OCI-LY7 (cell line): ENCODE measurements around the gene VSIG10L2. TPM values are rescaled to one million over a fixed set of nuclear protein-coding genes. Genes with fewer than 3 reads are reported as not detected.

ENCODE experiments used
- BruUV-seq: library from RNA; stranded (reverse); fragments of 400-500 nt; replicated peaks from 2 replicates; lab custom pipeline; 2021; lab: Mats Ljungman, UMichigan
- CTCF ChIA-PET: fragments of 300-600 bp; sonication (Branson Sonifier 250); formaldehyde crosslinking; loops from one replicate; lab custom pipeline; 2022; ENCODE audit warnings: antibody characterized with exemption; ENCODE audit not compliant: unreplicated experiment; lab: Charles Lee
- POLR2A ChIA-PET: fragments of 300-600 bp; sonication (Branson Sonifier 250); formaldehyde crosslinking; loops from one replicate; lab custom pipeline; 2022; ENCODE audit warnings: antibody characterized with exemption; lab: Charles Lee
- DNase-seq: peaks from one replicate; pipeline ENCODE4 v3.0.0-alpha.2; 2015; ENCODE audit warnings: low spot score
- H2AFZ ChIP-seq: fragments of 200-600 bp; sonication (generic), shearing (Covaris generic); 2 replicates; pipeline ENCODE4 v1.6.1; 2014; ENCODE audit warnings: mild to moderate bottlenecking, antibody characterized with exemption, low read length, moderate library complexity
- H3K27ac ChIP-seq: fragments of 200-600 bp; sonication (generic); 2 replicates; pipeline ENCODE4 v1.5.1; 2014; ENCODE audit warnings: mixed run types, low read depth, mild to moderate bottlenecking, moderate library complexity, low read length, inconsistent platforms; ENCODE audit not compliant: poor library complexity, severe bottlenecking
- H3K36me3 ChIP-seq: fragments of 200-600 bp; sonication (generic); 2 replicates; pipeline ENCODE4 v1.6.1; 2014; ENCODE audit warnings: mild to moderate bottlenecking, antibody characterized with exemption, low read length, moderate library complexity, mixed read lengths; ENCODE audit not compliant: insufficient read depth
- H3K4me1 ChIP-seq: fragments of 200-600 bp; sonication (generic); 2 replicates; pipeline ENCODE4 v1.5.1; 2014; ENCODE audit warnings: mild to moderate bottlenecking, low read length; ENCODE audit not compliant: insufficient read depth, poor library complexity, severe bottlenecking
- H3K4me2 ChIP-seq: fragments of 200-600 bp; sonication (generic); 2 replicates; pipeline ENCODE4 v1.6.1; 2014; ENCODE audit warnings: mild to moderate bottlenecking, low read length
- H3K4me3 ChIP-seq: fragments of 200-600 bp; sonication (generic); 2 replicates; pipeline ENCODE4 v1.5.1; 2014; ENCODE audit warnings: mild to moderate bottlenecking, low read depth, low read length; ENCODE audit not compliant: poor library complexity, severe bottlenecking
- H3K79me2 ChIP-seq: fragments of 200-600 bp; sonication (generic); 2 replicates; pipeline ENCODE4 v1.6.1; 2016; ENCODE audit warnings: low read depth, mild to moderate bottlenecking, low read length, moderate library complexity, mixed read lengths; ENCODE audit not compliant: insufficient read depth
- H3K9me2 ChIP-seq: fragments of 200-600 bp; sonication (generic); 2 replicates; pipeline ENCODE4 v1.6.1; 2016; ENCODE audit warnings: mild to moderate bottlenecking, low read length, mixed read lengths; ENCODE audit not compliant: insufficient read depth
- H3K9me3 ChIP-seq: fragments of 200-600 bp; sonication (generic); 2 replicates; pipeline ENCODE4 v1.6.1; 2014; ENCODE audit warnings: mild to moderate bottlenecking, mixed run types, low read length, mixed read lengths
- H4K20me1 ChIP-seq: fragments of 200-600 bp; sonication (generic); 2 replicates; pipeline ENCODE4 v1.6.1; 2014; ENCODE audit warnings: mild to moderate bottlenecking, antibody characterized with exemption, low read length, moderate library complexity, mixed read lengths; ENCODE audit not compliant: insufficient read depth
- CTCF ChIP-seq: fragments of 200-600 bp; sonication (generic); conservative IDR thresholded peaks from 2 replicates; pipeline ENCODE4 v1.5.1; 2014; ENCODE audit warnings: mild to moderate bottlenecking, antibody characterized with exemption, low read length, moderate library complexity, mixed read lengths
- EZH2phosphoT487 ChIP-seq: fragments of 200-600 bp; sonication (generic); IDR thresholded peaks from 2 replicates; pipeline ENCODE4 v1.6.1; 2018; ENCODE audit warnings: low read depth, borderline replicate concordance, mild to moderate bottlenecking, mixed run types, antibody characterized with exemption, low read length, moderate library complexity, mixed read lengths
- intact Hi-C: fragments of 100-400 bp; cut with micrococcal nuclease; formaldehyde crosslinking; loops from one replicate; pipeline ENCODE4 v1.10.0; 2022; ENCODE audit not compliant: unreplicated experiment
- total RNA-seq, 2 experiments: library from RNA; depleted of rRNA in 1 of 2; stranded (reverse); fragments of >200 nt in 1 of 2; shearing (Covaris generic) in 1 of 2; gene quantifications; 2 replicates each; pipeline ENCODE4 v1.2.3, GENCODE V29; 2014 to 2022

VSIG10L2 gene
- total RNA-seq, 2 experiments from 2014 or later, result not detected

- Histone ChIP-seq H3K27ac (no peak overlapping the region), H3K4me2 (no peak overlapping the region), H3K4me3 (no peak overlapping the region), H4K20me1 (no peaks in the 10 kb centered on the region), H3K9me2 (no peaks in the 10 kb centered on the region), H3K79me2 (no peaks in the 10 kb centered on the region), H3K9me3 (no peaks in the 10 kb centered on the region), H2AFZ (no peak overlapping the region), H3K36me3 (no peaks in the 10 kb centered on the region), H3K4me1 (no peaks in the 10 kb centered on the region)
- BruUV-seq, result no TSS peak
- intact Hi-C loops, result no loop called here
- CTCF ChIA-PET, result no interaction called here
- DNase-seq, result no peak
- POLR2A ChIA-PET, result interaction anchor here (0.7 kb wide), 1 partner anchor 10 kb away, joined by 3 read pairs; no protein-coding TSS in a partner anchor
- no peak for TF ChIP-seq EZH2phosphoT487
- no peak for TF ChIP-seq CTCF
Observed at GRCh38 chr11:125978181-125978716, 32.4 kb downstream of the VSIG10L2 start.

- no peak for DNase-seq
- BruUV-seq, result no TSS peak
- TF ChIP-seq EZH2phosphoT487 (no peak), CTCF (no peak)
- Histone ChIP-seq H3K4me2 (no peak overlapping the region), H3K9me3 (no peaks in the 10 kb centered on the region), H3K4me3 (no peak overlapping the region), H3K36me3 (no peaks in the 10 kb centered on the region), H3K9me2 (no peaks in the 10 kb centered on the region), H3K79me2 (no peaks in the 10 kb centered on the region), H3K27ac (no peak overlapping the region), H3K4me1 (no peaks in the 10 kb centered on the region), H4K20me1 (no peaks in the 10 kb centered on the region), H2AFZ (no peak overlapping the region)
- POLR2A ChIA-PET, result no interaction called here
- CTCF ChIA-PET, result no interaction called here
- intact Hi-C loops, result no loop called here
Observed at GRCh38 chr11:125978778-125979407, 33.0 kb downstream of the VSIG10L2 start.

GRCh38 chr11:125979511-125979910 lies 33.7 kb downstream of the VSIG10L2 start:
- no peak overlapping the region for H3K4me3 ChIP-seq
- intact Hi-C loops, result no loop called here
- H3K9me2 ChIP-seq, result no peaks in the 10 kb centered on the region
- H3K79me2 ChIP-seq, result no peaks in the 10 kb centered on the region
- no TSS peak for BruUV-seq
- H2AFZ ChIP-seq, result no peak overlapping the region
- no peaks in the 10 kb centered on the region for H3K36me3 ChIP-seq
- no peaks in the 10 kb centered on the region for H3K4me1 ChIP-seq
- DNase-seq, result no peak
- H3K27ac ChIP-seq, result no peak overlapping the region
- POLR2A ChIA-PET, result interaction anchor here (0.5 kb wide), 1 partner anchor 11 kb away, joined by 3 read pairs; no protein-coding TSS in a partner anchor
- TF ChIP-seq EZH2phosphoT487, result no peak
- H3K9me3 ChIP-seq, result no peaks in the 10 kb centered on the region
- CTCF ChIA-PET, result no interaction called here
- H4K20me1 ChIP-seq, result no peaks in the 10 kb centered on the region
- H3K4me2 ChIP-seq, result no peak overlapping the region
